Mesothelial cell of epicardium (in vitro differentiated cells): Measurements from ENCODE around the gene FOCAD. TPM values are rescaled to one million over a fixed set of nuclear protein-coding genes. Genes with fewer than 3 reads are reported as not detected.

Source experiments
- DNase-seq, 2 experiments: peaks; one replicate each; pipeline ENCODE4 v3.0.0; 2021; ENCODE audit warnings: low spot score in 2 of 2; ENCODE audit not compliant: unreplicated experiment in 2 of 2
- H3K27ac Mint-ChIP-seq: 2 replicates; pipeline ENCODE4 v1.8.0; 2021; ENCODE audit warnings: mixed read lengths
- H3K27me3 Mint-ChIP-seq: 2 replicates; pipeline ENCODE4 v1.8.0; 2021; ENCODE audit warnings: low read depth, mixed read lengths
- H3K36me3 Mint-ChIP-seq: 2 replicates; pipeline ENCODE4 v1.8.0; 2021; ENCODE audit warnings: mixed read lengths
- H3K4me1 Mint-ChIP-seq: 2 replicates; pipeline ENCODE4 v1.8.0; 2021; ENCODE audit warnings: mixed read lengths
- H3K4me3 Mint-ChIP-seq: 2 replicates; pipeline ENCODE4 v1.8.0; 2021; ENCODE audit warnings: mild to moderate bottlenecking, moderate library complexity, mixed read lengths
- H3K9me3 Mint-ChIP-seq: 2 replicates; pipeline ENCODE4 v1.8.0; 2021; ENCODE audit warnings: mixed read lengths
- total RNA-seq: library from RNA; stranded (reverse); gene quantifications from 3 replicates; pipeline ENCODE4 v1.2.1, GENCODE V29; 2021
- TF ChIP-seq, protein P1 (sequence below): fragments of 200-600 bp; sonication (generic); IDR thresholded peaks from one replicate; pipeline ENCODE4 v1.5.0; 2021; ENCODE audit warnings: antibody characterized with exemption; ENCODE audit not compliant: unreplicated experiment

FOCAD gene
- total RNA-seq, 1 donor from 2014 or later: 78.4 TPM

- TF ChIP-seq, protein P1, sequence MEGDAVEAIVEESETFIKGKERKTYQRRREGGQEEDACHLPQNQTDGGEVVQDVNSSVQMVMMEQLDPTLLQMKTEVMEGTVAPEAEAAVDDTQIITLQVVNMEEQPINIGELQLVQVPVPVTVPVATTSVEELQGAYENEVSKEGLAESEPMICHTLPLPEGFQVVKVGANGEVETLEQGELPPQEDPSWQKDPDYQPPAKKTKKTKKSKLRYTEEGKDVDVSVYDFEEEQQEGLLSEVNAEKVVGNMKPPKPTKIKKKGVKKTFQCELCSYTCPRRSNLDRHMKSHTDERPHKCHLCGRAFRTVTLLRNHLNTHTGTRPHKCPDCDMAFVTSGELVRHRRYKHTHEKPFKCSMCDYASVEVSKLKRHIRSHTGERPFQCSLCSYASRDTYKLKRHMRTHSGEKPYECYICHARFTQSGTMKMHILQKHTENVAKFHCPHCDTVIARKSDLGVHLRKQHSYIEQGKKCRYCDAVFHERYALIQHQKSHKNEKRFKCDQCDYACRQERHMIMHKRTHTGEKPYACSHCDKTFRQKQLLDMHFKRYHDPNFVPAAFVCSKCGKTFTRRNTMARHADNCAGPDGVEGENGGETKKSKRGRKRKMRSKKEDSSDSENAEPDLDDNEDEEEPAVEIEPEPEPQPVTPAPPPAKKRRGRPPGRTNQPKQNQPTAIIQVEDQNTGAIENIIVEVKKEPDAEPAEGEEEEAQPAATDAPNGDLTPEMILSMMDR: no peak
- no peak overlapping the region for H3K4me3 Mint-ChIP-seq
- DNase-seq: no peak
- H3K4me1 Mint-ChIP-seq: peaks cover 22% of the 10 kb centered on the region
- H3K9me3 Mint-ChIP-seq: no peaks in the 10 kb centered on the region
- no peaks in the 10 kb centered on the region for H3K27me3 Mint-ChIP-seq
- no peaks in the 10 kb centered on the region for H3K36me3 Mint-ChIP-seq
- H3K27ac Mint-ChIP-seq: no peak overlapping the region
These were observed 42.0 kb upstream of the FOCAD start for GRCh38 chr9:20642045-20642444.

DNA sequence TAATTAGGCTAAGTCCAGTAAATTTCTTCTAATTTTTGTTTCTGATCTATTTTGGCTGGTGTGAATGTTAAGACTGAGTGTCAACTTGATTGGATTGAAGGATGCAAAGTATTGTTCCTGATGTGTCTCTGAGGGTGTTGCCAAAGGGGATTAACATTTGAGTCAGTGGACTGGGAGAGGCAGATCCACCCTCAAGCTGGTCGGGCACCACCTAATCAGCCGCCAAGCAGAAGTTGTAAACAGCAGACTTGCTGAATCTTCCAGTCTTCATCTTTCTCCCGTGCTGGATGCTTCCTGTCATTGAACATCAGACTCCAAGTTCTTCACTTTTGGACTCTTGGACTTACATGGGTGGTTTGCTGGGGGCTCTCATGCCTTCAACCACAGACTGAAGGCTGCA is 40.4 kb upstream of the FOCAD start:
- Mint-ChIP-seq H3K4me3 (no peak overlapping the region), H3K36me3 (no peaks in the 10 kb centered on the region), H3K9me3 (no peaks in the 10 kb centered on the region), H3K27ac (no peak overlapping the region), H3K27me3 (no peaks in the 10 kb centered on the region), H3K4me1 (peaks cover 12% of the 10 kb centered on the region)
- DNase-seq: no peak
- TF ChIP-seq, protein P1: no peak

GRCh38 chr9:20646656-20647055 is 37.4 kb upstream of the FOCAD start:
- H3K4me1 Mint-ChIP-seq: peaks cover 4% of the 10 kb centered on the region
- H3K27ac Mint-ChIP-seq: no peak overlapping the region
- no peaks in the 10 kb centered on the region for H3K27me3 Mint-ChIP-seq
- H3K36me3 Mint-ChIP-seq: no peaks in the 10 kb centered on the region
- no peaks in the 10 kb centered on the region for H3K9me3 Mint-ChIP-seq
- H3K4me3 Mint-ChIP-seq: no peak overlapping the region
- DNase-seq: no peak
- TF ChIP-seq, protein P1: no peak

- peaks cover 4% of the 10 kb centered on the region for H3K36me3 Mint-ChIP-seq
- H3K27ac Mint-ChIP-seq: no peak overlapping the region
- H3K4me3 Mint-ChIP-seq: no peak overlapping the region
- H3K4me1 Mint-ChIP-seq: no peaks in the 10 kb centered on the region
- H3K27me3 Mint-ChIP-seq: no peaks in the 10 kb centered on the region
- no peak for DNase-seq
- peaks cover 5% of the 10 kb centered on the region for H3K9me3 Mint-ChIP-seq
- TF ChIP-seq, protein P1: no peak
These were observed 34.7 kb upstream of the FOCAD start for GRCh38 chr9:20649381-20649780.

DNA sequence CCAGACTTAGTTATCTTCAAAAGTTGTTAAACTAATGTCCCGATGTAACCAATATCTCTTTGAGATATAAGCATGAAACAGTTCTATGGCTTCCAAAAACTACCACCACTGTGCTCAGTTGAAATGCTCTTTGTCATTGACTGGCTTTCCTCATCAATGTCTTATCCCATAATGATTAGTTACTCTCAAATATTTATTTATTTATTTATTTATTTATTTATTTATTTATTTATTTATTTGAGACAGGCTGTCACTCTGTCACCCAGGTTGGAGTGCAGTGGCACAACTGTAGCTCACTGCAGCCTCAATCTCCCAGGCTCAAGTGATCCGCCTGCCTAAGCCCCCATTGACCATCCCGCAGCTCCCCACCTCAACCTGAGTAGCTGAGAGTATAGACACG is 33.7 kb upstream of the FOCAD start:
- peaks cover 14% of the 10 kb centered on the region for H3K36me3 Mint-ChIP-seq
- H3K27ac Mint-ChIP-seq: no peak overlapping the region
- H3K4me1 Mint-ChIP-seq: no peaks in the 10 kb centered on the region
- no peak for DNase-seq
- TF ChIP-seq, protein P1: no peak
- peaks cover 14% of the 10 kb centered on the region for H3K9me3 Mint-ChIP-seq
- H3K27me3 Mint-ChIP-seq: no peaks in the 10 kb centered on the region
- H3K4me3 Mint-ChIP-seq: no peak overlapping the region

- TF ChIP-seq, protein P1: no peak
- no peak for DNase-seq
- no peaks in the 10 kb centered on the region for H3K27me3 Mint-ChIP-seq
- H3K4me3 Mint-ChIP-seq: no peak overlapping the region
- no peaks in the 10 kb centered on the region for H3K4me1 Mint-ChIP-seq
- H3K36me3 Mint-ChIP-seq: peaks cover 16% of the 10 kb centered on the region
- no peak overlapping the region for H3K27ac Mint-ChIP-seq
- peaks cover 16% of the 10 kb centered on the region for H3K9me3 Mint-ChIP-seq
These were observed 33.2 kb upstream of the FOCAD start for GRCh38 chr9:20650750-20651299.
